Measurements from ENCODE around the gene MAMDC4. TPM values are rescaled to one million over a fixed set of nuclear protein-coding genes. Genes with fewer than 3 reads are reported as not detected.

Gene MAMDC4
- total and polyA plus RNA-seq, 2 of the 13 experiments (the other 11 are each of a cell fraction or from before 2014, with no cell fraction given) = 6.0 to 6.8 TPM

DNA sequence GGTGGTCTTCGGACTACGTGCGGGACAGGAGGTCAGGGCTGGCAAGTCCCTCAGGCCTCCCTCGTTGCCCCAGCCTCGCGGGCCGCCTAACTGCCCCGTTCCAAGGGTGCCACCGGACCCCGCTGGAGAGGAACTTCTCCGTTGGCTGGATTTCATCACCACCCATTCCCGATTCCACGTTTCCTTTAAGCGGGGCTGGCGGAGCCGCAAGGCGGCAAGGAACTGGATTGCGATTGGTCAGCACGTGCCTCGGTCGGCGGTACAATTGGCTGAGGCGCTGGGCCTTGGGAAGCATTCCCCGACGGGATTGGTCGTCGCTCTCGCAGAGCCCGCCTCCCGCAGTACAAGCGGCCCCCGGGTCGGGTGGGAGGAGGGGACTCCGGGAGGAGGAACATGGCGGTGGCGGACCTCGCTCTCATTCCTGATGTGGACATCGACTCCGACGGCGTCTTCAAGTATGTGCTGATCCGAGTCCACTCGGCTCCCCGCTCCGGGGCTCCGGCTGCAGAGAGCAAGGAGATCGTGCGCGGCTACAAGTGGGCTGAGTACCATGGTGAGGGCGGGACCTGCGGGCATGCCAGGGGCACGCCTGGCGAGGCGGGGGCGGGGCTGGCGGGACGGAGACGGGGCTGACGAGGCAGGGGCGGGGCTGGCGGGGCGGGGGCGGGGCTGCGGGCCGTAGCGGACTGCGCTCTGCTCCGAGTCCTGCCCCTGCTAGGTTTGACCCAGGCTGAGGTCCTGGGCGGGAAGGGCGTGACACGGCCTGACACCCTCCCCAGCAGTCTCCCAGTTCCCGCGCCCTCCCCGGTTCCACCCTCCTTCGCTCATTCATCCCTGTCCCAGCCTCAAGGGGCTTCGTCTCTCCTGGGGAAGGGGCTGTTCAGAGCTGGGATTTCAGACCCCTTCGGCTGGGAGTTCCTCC lies 2.8 kb upstream of the MAMDC4 start, which contains the start of gene PHPT1 (continued):
- TF ChIP-seq, protein P1, sequence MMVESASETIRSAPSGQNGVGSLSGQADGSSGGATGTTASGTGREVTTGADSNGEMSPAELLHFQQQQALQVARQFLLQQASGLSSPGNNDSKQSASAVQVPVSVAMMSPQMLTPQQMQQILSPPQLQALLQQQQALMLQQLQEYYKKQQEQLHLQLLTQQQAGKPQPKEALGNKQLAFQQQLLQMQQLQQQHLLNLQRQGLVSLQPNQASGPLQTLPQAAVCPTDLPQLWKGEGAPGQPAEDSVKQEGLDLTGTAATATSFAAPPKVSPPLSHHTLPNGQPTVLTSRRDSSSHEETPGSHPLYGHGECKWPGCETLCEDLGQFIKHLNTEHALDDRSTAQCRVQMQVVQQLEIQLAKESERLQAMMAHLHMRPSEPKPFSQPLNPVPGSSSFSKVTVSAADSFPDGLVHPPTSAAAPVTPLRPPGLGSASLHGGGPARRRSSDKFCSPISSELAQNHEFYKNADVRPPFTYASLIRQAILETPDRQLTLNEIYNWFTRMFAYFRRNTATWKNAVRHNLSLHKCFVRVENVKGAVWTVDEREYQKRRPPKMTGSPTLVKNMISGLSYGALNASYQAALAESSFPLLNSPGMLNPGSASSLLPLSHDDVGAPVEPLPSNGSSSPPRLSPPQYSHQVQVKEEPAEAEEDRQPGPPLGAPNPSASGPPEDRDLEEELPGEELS (CRISPR knock-in tag; IDR thresholded peaks at IDR 0.05) = peak; percentile 62; the same call in 1 of the 2 replicates
- TF ChIP-seq, protein P2, sequence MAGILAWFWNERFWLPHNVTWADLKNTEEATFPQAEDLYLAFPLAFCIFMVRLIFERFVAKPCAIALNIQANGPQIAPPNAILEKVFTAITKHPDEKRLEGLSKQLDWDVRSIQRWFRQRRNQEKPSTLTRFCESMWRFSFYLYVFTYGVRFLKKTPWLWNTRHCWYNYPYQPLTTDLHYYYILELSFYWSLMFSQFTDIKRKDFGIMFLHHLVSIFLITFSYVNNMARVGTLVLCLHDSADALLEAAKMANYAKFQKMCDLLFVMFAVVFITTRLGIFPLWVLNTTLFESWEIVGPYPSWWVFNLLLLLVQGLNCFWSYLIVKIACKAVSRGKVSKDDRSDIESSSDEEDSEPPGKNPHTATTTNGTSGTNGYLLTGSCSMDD (CRISPR knock-in tag; IDR thresholded peaks at IDR 0.05) = no peak
- TF ChIP-seq ZNF720 (CRISPR knock-in tag; IDR thresholded peaks at IDR 0.05) (no peak), MXI1 (IDR thresholded peaks at IDR 0.05; ENCODE audit: borderline replicate concordance, low read depth, low read length) (peak; percentile 57; the same call in 1 of the 3 replicates), SNAI1 (CRISPR knock-in tag; IDR thresholded peaks at IDR 0.05; ENCODE audit: borderline replicate concordance) (no peak), ZSCAN9 (CRISPR knock-in tag; IDR thresholded peaks at IDR 0.05; ENCODE audit: borderline replicate concordance) (no peak), ZNF343 (CRISPR knock-in tag; IDR thresholded peaks at IDR 0.05) (no peak), NFIC (IDR thresholded peaks at IDR 0.05; ENCODE audit: low read length) (no peak), PAF1 (CRISPR knock-in tag; IDR thresholded peaks at IDR 0.05) (no peak), MAF1 (CRISPR knock-in tag; IDR thresholded peaks at IDR 0.05; ENCODE audit: borderline replicate concordance) (peak; percentile 75; the same call in 1 of the 2 replicates), DNMT3B (CRISPR knock-in tag; conservative IDR thresholded peaks at IDR 0.05) (peak; percentile 81)
- TF ChIP-seq, protein P3, sequence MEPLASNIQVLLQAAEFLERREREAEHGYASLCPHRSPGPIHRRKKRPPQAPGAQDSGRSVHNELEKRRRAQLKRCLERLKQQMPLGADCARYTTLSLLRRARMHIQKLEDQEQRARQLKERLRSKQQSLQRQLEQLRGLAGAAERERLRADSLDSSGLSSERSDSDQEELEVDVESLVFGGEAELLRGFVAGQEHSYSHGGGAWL (CRISPR knock-in tag; IDR thresholded peaks at IDR 0.05) = no peak
- TF ChIP-seq, protein P4, sequence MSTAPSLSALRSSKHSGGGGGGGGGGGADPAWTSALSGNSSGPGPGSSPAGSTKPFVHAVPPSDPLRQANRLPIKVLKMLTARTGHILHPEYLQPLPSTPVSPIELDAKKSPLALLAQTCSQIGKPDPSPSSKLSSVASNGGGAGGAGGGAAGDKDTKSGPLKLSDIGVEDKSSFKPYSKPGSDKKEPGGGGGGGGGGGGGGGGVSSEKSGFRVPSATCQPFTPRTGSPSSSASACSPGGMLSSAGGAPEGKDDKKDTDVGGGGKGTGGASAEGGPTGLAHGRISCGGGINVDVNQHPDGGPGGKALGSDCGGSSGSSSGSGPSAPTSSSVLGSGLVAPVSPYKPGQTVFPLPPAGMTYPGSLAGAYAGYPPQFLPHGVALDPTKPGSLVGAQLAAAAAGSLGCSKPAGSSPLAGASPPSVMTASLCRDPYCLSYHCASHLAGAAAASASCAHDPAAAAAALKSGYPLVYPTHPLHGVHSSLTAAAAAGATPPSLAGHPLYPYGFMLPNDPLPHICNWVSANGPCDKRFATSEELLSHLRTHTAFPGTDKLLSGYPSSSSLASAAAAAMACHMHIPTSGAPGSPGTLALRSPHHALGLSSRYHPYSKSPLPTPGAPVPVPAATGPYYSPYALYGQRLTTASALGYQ (CRISPR knock-in tag; IDR thresholded peaks at IDR 0.05) = no peak
- TF ChIP-seq, protein P5, sequence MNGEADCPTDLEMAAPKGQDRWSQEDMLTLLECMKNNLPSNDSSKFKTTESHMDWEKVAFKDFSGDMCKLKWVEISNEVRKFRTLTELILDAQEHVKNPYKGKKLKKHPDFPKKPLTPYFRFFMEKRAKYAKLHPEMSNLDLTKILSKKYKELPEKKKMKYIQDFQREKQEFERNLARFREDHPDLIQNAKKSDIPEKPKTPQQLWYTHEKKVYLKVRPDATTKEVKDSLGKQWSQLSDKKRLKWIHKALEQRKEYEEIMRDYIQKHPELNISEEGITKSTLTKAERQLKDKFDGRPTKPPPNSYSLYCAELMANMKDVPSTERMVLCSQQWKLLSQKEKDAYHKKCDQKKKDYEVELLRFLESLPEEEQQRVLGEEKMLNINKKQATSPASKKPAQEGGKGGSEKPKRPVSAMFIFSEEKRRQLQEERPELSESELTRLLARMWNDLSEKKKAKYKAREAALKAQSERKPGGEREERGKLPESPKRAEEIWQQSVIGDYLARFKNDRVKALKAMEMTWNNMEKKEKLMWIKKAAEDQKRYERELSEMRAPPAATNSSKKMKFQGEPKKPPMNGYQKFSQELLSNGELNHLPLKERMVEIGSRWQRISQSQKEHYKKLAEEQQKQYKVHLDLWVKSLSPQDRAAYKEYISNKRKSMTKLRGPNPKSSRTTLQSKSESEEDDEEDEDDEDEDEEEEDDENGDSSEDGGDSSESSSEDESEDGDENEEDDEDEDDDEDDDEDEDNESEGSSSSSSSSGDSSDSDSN (CRISPR knock-in tag; IDR thresholded peaks at IDR 0.05) = no peak; the same call in none of the 2 replicates
